Measurements from ENCODE around the gene ALLC.

GRCh38 chr2:3749201-3749600 lies 91.2 kb downstream of the ALLC start:
- TF ChIP-seq RCOR1 (IDR thresholded peaks at IDR 0.05; ENCODE audit: low read depth, low read length) (no peak), EP300 (IDR thresholded peaks at IDR 0.05) (no peak), FOSL2 (IDR thresholded peaks at IDR 0.05) (no peak), FOSL2 (CRISPR knock-in tag; IDR thresholded peaks at IDR 0.05) (no peak), POLR2A (IDR thresholded peaks at IDR 0.05; ENCODE audit: low read length) (no peak), JUN (IDR thresholded peaks at IDR 0.05) (no peak), CBX2 (IDR thresholded peaks at IDR 0.05; ENCODE audit: borderline replicate concordance, low read depth) (no peak), RFX5 (IDR thresholded peaks at IDR 0.05) (no peak), HDAC2 (IDR thresholded peaks at IDR 0.05) (no peak), BCL3 (IDR thresholded peaks at IDR 0.05) (no peak)
- TF ChIP-seq, protein P1, sequence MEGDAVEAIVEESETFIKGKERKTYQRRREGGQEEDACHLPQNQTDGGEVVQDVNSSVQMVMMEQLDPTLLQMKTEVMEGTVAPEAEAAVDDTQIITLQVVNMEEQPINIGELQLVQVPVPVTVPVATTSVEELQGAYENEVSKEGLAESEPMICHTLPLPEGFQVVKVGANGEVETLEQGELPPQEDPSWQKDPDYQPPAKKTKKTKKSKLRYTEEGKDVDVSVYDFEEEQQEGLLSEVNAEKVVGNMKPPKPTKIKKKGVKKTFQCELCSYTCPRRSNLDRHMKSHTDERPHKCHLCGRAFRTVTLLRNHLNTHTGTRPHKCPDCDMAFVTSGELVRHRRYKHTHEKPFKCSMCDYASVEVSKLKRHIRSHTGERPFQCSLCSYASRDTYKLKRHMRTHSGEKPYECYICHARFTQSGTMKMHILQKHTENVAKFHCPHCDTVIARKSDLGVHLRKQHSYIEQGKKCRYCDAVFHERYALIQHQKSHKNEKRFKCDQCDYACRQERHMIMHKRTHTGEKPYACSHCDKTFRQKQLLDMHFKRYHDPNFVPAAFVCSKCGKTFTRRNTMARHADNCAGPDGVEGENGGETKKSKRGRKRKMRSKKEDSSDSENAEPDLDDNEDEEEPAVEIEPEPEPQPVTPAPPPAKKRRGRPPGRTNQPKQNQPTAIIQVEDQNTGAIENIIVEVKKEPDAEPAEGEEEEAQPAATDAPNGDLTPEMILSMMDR (IDR thresholded peaks at IDR 0.05): no peak
- TF ChIP-seq, protein P2, sequence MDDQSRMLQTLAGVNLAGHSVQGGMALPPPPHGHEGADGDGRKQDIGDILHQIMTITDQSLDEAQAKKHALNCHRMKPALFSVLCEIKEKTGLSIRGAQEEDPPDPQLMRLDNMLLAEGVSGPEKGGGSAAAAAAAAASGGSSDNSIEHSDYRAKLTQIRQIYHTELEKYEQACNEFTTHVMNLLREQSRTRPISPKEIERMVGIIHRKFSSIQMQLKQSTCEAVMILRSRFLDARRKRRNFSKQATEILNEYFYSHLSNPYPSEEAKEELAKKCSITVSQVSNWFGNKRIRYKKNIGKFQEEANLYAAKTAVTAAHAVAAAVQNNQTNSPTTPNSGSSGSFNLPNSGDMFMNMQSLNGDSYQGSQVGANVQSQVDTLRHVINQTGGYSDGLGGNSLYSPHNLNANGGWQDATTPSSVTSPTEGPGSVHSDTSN (IDR thresholded peaks at IDR 0.05): no peak
- TF ChIP-seq, protein P3, sequence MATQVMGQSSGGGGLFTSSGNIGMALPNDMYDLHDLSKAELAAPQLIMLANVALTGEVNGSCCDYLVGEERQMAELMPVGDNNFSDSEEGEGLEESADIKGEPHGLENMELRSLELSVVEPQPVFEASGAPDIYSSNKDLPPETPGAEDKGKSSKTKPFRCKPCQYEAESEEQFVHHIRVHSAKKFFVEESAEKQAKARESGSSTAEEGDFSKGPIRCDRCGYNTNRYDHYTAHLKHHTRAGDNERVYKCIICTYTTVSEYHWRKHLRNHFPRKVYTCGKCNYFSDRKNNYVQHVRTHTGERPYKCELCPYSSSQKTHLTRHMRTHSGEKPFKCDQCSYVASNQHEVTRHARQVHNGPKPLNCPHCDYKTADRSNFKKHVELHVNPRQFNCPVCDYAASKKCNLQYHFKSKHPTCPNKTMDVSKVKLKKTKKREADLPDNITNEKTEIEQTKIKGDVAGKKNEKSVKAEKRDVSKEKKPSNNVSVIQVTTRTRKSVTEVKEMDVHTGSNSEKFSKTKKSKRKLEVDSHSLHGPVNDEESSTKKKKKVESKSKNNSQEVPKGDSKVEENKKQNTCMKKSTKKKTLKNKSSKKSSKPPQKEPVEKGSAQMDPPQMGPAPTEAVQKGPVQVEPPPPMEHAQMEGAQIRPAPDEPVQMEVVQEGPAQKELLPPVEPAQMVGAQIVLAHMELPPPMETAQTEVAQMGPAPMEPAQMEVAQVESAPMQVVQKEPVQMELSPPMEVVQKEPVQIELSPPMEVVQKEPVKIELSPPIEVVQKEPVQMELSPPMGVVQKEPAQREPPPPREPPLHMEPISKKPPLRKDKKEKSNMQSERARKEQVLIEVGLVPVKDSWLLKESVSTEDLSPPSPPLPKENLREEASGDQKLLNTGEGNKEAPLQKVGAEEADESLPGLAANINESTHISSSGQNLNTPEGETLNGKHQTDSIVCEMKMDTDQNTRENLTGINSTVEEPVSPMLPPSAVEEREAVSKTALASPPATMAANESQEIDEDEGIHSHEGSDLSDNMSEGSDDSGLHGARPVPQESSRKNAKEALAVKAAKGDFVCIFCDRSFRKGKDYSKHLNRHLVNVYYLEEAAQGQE (IDR thresholded peaks at IDR 0.05): no peak

Measured in A549 (cell line).